ENCODE results near the gene HS3ST1.

Gene HS3ST1

GRCh38 chr4:11455201-11455835 is 26.6 kb upstream of the HS3ST1 start:
- in situ Hi-C loops (cut with HindIII; ENCODE audit: low pct_unique_long_range_greater_than_20kb, low sequenced_read_pairs): no loop called here
- no peak for TF ChIP-seq JUND (IDR thresholded peaks at IDR 0.05; ENCODE audit: low read depth)

GRCh38 chr4:11451716-11452115 is 23.0 kb upstream of the HS3ST1 start:
- no peak for TF ChIP-seq JUND (IDR thresholded peaks at IDR 0.05; ENCODE audit: low read depth)
- no peak for DNase-seq (ENCODE audit: low read depth in 1 of 2, low spot score in 1 of 2)
- in situ Hi-C loops (cut with HindIII; ENCODE audit: low pct_unique_long_range_greater_than_20kb, low sequenced_read_pairs): no loop called here

More at GRCh38 chr4:11455201-11455835, 26.6 kb upstream of the HS3ST1 start:
- DNase-seq (ENCODE audit: low read depth in 1 of 2, low spot score in 1 of 2): no peak

- in situ Hi-C loops (cut with HindIII; ENCODE audit: low pct_unique_long_range_greater_than_20kb, low sequenced_read_pairs): no loop called here
- DNase-seq (ENCODE audit: low read depth in 1 of 2, low spot score in 1 of 2): no peak
- no peak for TF ChIP-seq JUND (IDR thresholded peaks at IDR 0.05; ENCODE audit: low read depth)
Measured at GRCh38 chr4:11446155-11446811, 17.6 kb upstream of the HS3ST1 start.

GRCh38 chr4:11441194-11441556 is 12.5 kb upstream of the HS3ST1 start:
- in situ Hi-C loops (cut with HindIII; ENCODE audit: low pct_unique_long_range_greater_than_20kb, low sequenced_read_pairs): no loop called here
- no peak for DNase-seq (ENCODE audit: low read depth in 1 of 2, low spot score in 1 of 2)

GRCh38 chr4:11440481-11441193 is 11.9 kb upstream of the HS3ST1 start:
- no peak for DNase-seq (ENCODE audit: low read depth in 1 of 2, low spot score in 1 of 2)
- TF ChIP-seq JUND (IDR thresholded peaks at IDR 0.05; ENCODE audit: low read depth): no peak
- in situ Hi-C loops (cut with HindIII; ENCODE audit: low pct_unique_long_range_greater_than_20kb, low sequenced_read_pairs): no loop called here

More at GRCh38 chr4:11441194-11441556, 12.5 kb upstream of the HS3ST1 start:
- no peak for TF ChIP-seq JUND (IDR thresholded peaks at IDR 0.05; ENCODE audit: low read depth)

DNA sequence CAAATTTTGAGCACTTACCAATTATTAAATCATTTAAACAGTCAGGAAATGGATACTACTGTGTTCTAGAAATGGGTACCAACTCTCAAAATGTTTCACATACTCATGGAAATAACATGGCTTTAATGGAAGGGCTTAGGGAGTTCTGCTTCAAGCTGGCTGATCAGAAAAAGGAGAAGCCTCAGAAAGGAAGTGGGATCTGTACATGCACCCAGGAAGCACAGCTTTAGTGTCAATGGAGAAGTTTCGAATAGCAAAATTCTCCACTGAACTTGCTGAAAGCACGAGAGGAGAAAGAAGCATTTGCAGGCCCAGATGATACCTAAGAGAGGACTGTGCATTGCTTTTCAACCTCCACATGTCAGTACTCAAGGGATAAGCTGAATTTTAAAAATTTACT is 11.1 kb upstream of the HS3ST1 start:
- TF ChIP-seq JUND (IDR thresholded peaks at IDR 0.05; ENCODE audit: low read depth): no peak
- no peak for DNase-seq (ENCODE audit: low read depth in 1 of 2, low spot score in 1 of 2)
- in situ Hi-C loops (cut with HindIII; ENCODE audit: low pct_unique_long_range_greater_than_20kb, low sequenced_read_pairs): no loop called here

GRCh38 chr4:11438647-11439046 is 10.0 kb upstream of the HS3ST1 start:
- in situ Hi-C loops (cut with HindIII; ENCODE audit: low pct_unique_long_range_greater_than_20kb, low sequenced_read_pairs): no loop called here
- DNase-seq (ENCODE audit: low read depth in 1 of 2, low spot score in 1 of 2): no peak
- no peak for TF ChIP-seq JUND (IDR thresholded peaks at IDR 0.05; ENCODE audit: low read depth)

- DNase-seq (ENCODE audit: low read depth in 1 of 2, low spot score in 1 of 2): no peak
- TF ChIP-seq JUND (IDR thresholded peaks at IDR 0.05; ENCODE audit: low read depth): no peak
- in situ Hi-C loops (cut with HindIII; ENCODE audit: low pct_unique_long_range_greater_than_20kb, low sequenced_read_pairs): no loop called here
Measured at GRCh38 chr4:11436673-11437072, 8.0 kb upstream of the HS3ST1 start.

GRCh38 chr4:11436084-11436483 is 7.4 kb upstream of the HS3ST1 start:
- in situ Hi-C loops (cut with HindIII; ENCODE audit: low pct_unique_long_range_greater_than_20kb, low sequenced_read_pairs): no loop called here
- no peak for DNase-seq (ENCODE audit: low read depth in 1 of 2, low spot score in 1 of 2)
- no peak for TF ChIP-seq JUND (IDR thresholded peaks at IDR 0.05; ENCODE audit: low read depth)

GRCh38 chr4:11435557-11435956 is 6.9 kb upstream of the HS3ST1 start:
- no peak for DNase-seq (ENCODE audit: low read depth in 1 of 2, low spot score in 1 of 2)
- in situ Hi-C loops (cut with HindIII; ENCODE audit: low pct_unique_long_range_greater_than_20kb, low sequenced_read_pairs): no loop called here
- TF ChIP-seq JUND (IDR thresholded peaks at IDR 0.05; ENCODE audit: low read depth): no peak

- DNase-seq (ENCODE audit: low read depth in 1 of 2, low spot score in 1 of 2): no peak
- TF ChIP-seq JUND (IDR thresholded peaks at IDR 0.05; ENCODE audit: low read depth): no peak
- in situ Hi-C loops (cut with HindIII; ENCODE audit: low pct_unique_long_range_greater_than_20kb, low sequenced_read_pairs): no loop called here
Measured at GRCh38 chr4:11431111-11431510, 2.4 kb upstream of the HS3ST1 start.

GRCh38 chr4:11430536-11430935 is 1.8 kb upstream of the HS3ST1 start:
- in situ Hi-C loops (cut with HindIII; ENCODE audit: low pct_unique_long_range_greater_than_20kb, low sequenced_read_pairs): no loop called here
- no peak for TF ChIP-seq JUND (IDR thresholded peaks at IDR 0.05; ENCODE audit: low read depth)

GRCh38 chr4:11429699-11430045 is 978 bp upstream of the HS3ST1 start:
- no peak for TF ChIP-seq JUND (IDR thresholded peaks at IDR 0.05; ENCODE audit: low read depth)
- in situ Hi-C loops (cut with HindIII; ENCODE audit: low pct_unique_long_range_greater_than_20kb, low sequenced_read_pairs): no loop called here
- DNase-seq (ENCODE audit: low read depth in 1 of 2, low spot score in 1 of 2): no peak

More at GRCh38 chr4:11430536-11430935, 1.8 kb upstream of the HS3ST1 start:
- DNase-seq (ENCODE audit: low read depth in 1 of 2, low spot score in 1 of 2): no peak

All from T47D (cell line).